ENCODE measurements around the gene RNU7-1.

GRCh38 chr12:6904280-6905276, 39.0 kb upstream of the RNU7-1 start, which contains the start of gene LRRC23:
- TF ChIP-seq CTCF (IDR thresholded peaks at IDR 0.05; ENCODE audit: low read length) (no peak), EZH2 (optimal IDR thresholded peaks at IDR 0.05; ENCODE audit: low read depth, low read length) (no peak), EZH2phosphoT487 (IDR thresholded peaks at IDR 0.05; ENCODE audit: low read length) (no peak)
